Measurements from ENCODE around the gene HRH2.

HRH2 gene

GRCh38 chr5:175692996-175693710, 35.3 kb downstream of the HRH2 start:
- peaks cover 9 to 87% (median 57%) of the 10 kb centered on the region in 4 experiments for H3K4me1 ChIP-seq (ENCODE audit: control extremely low read depth in 1 of 4, control insufficient read depth in 4 of 4, insufficient read depth in 4 of 4, low read length in 3 of 4)
- CTCF ChIA-PET: interaction anchor here (1.3 to 1.5 kb wide), 2 partner anchors 12 to 15 kb away, joined by 3 to 4 read pairs; no protein-coding TSS in a partner anchor

GRCh38 chr5:175693741-175694140, 35.9 kb downstream of the HRH2 start:
- WGBS (ENCODE audit: insufficient coverage): 71% methylated on average over 3 of the region's 5 CpGs
- peaks cover 9 to 81% (median 57%) of the 10 kb centered on the region in 4 experiments for H3K4me1 ChIP-seq (ENCODE audit: control extremely low read depth in 1 of 4, control insufficient read depth in 4 of 4, insufficient read depth in 4 of 4, low read length in 3 of 4)
- H3K4me3 ChIP-seq (ENCODE audit: control insufficient read depth in 1 of 7, extremely low read depth in 1 of 7, insufficient read depth in 4 of 7, low read depth in 2 of 7, low read length in 6 of 7): no peak overlapping the region
- ChIA-PET CTCF (interaction anchor here (0.7 to 5.5 kb wide), 5 partner anchors 13 to 159 kb away, joined by 3 to 36 read pairs (median 3); no protein-coding TSS in a partner anchor), POLR2A (no interaction called here)
- DNase-seq: peak in 2 of 3 donors; percentile 10 to 13
- no peak overlapping the region for H3K27ac ChIP-seq (ENCODE audit: insufficient read depth in 1 of 2, low read depth in 1 of 2, low read length in 2 of 2, poor library complexity in 1 of 2, severe bottlenecking in 2 of 2)
- peaks cover 0 to 37% (median 0%) of the 10 kb centered on the region in 4 experiments for H3K36me3 ChIP-seq (ENCODE audit: control insufficient read depth in 4 of 4, insufficient read depth in 4 of 4, low read length in 3 of 4)
- no peaks in the 10 kb centered on the region for H3K9me3 ChIP-seq (ENCODE audit: control extremely low read depth in 1 of 5, control insufficient read depth in 4 of 5, insufficient read depth in 2 of 5, low read depth in 1 of 5, low read length in 4 of 5)
- H3K27me3 ChIP-seq (replicated peaks in 2 of 5; ENCODE audit: control insufficient read depth in 4 of 5, insufficient read depth in 5 of 5, low read length in 4 of 5): peaks cover 0 to 9% (median 0%) of the 10 kb centered on the region in 5 experiments

More at GRCh38 chr5:175692996-175693710, 35.3 kb downstream of the HRH2 start:
- DNase-seq: peak in 2 of 3 donors; percentile 14 to 29
- H3K27ac ChIP-seq (ENCODE audit: insufficient read depth in 1 of 2, low read depth in 1 of 2, low read length in 2 of 2, poor library complexity in 1 of 2, severe bottlenecking in 2 of 2): no peak overlapping the region
- 74% methylated on average over 11 of the region's 12 CpGs for WGBS (ENCODE audit: insufficient coverage)
- no peaks in the 10 kb centered on the region for H3K9me3 ChIP-seq (ENCODE audit: control extremely low read depth in 1 of 5, control insufficient read depth in 4 of 5, insufficient read depth in 2 of 5, low read depth in 1 of 5, low read length in 4 of 5)
- H3K27me3 ChIP-seq (replicated peaks in 2 of 5; ENCODE audit: control insufficient read depth in 4 of 5, insufficient read depth in 5 of 5, low read length in 4 of 5): peaks cover 0 to 14% (median 0%) of the 10 kb centered on the region in 5 experiments
- POLR2A ChIA-PET: no interaction called here
- no peak overlapping the region for H3K4me3 ChIP-seq (ENCODE audit: control insufficient read depth in 1 of 7, extremely low read depth in 1 of 7, insufficient read depth in 4 of 7, low read depth in 2 of 7, low read length in 6 of 7)
- H3K36me3 ChIP-seq (ENCODE audit: control insufficient read depth in 4 of 4, insufficient read depth in 4 of 4, low read length in 3 of 4): peaks cover 0 to 31% (median 0%) of the 10 kb centered on the region in 4 experiments

- peak overlapping the region in 1 of 7 experiments; percentile 28 for H3K4me3 ChIP-seq (ENCODE audit: control insufficient read depth in 1 of 7, extremely low read depth in 1 of 7, insufficient read depth in 4 of 7, low read depth in 2 of 7, low read length in 6 of 7)
- peaks cover 0 to 4% (median 0%) of the 10 kb centered on the region in 5 experiments for H3K27me3 ChIP-seq (replicated peaks in 2 of 5; ENCODE audit: control insufficient read depth in 4 of 5, insufficient read depth in 5 of 5, low read length in 4 of 5)
- H3K4me1 ChIP-seq (ENCODE audit: control extremely low read depth in 1 of 4, control insufficient read depth in 4 of 4, insufficient read depth in 4 of 4, low read length in 3 of 4): peaks cover 6 to 73% (median 49%) of the 10 kb centered on the region in 4 experiments
- POLR2A ChIA-PET: no interaction called here
- H3K36me3 ChIP-seq (ENCODE audit: control insufficient read depth in 4 of 4, insufficient read depth in 4 of 4, low read length in 3 of 4): peaks cover 0 to 41% (median 0%) of the 10 kb centered on the region in 4 experiments
- no peak overlapping the region for H3K27ac ChIP-seq (ENCODE audit: insufficient read depth in 1 of 2, low read depth in 1 of 2, low read length in 2 of 2, poor library complexity in 1 of 2, severe bottlenecking in 2 of 2)
- CTCF ChIA-PET: interaction anchor here (0.7 to 5.5 kb wide), 5 partner anchors 17 to 159 kb away, joined by 3 to 36 read pairs (median 3); no protein-coding TSS in a partner anchor
- H3K9me3 ChIP-seq (ENCODE audit: control extremely low read depth in 1 of 5, control insufficient read depth in 4 of 5, insufficient read depth in 2 of 5, low read depth in 1 of 5, low read length in 4 of 5): no peaks in the 10 kb centered on the region
- 83% methylated on average over 6 of the region's 13 CpGs for WGBS (ENCODE audit: insufficient coverage)
- peak; percentile 14 to 52 (median 45) for DNase-seq
Measured at GRCh38 chr5:175694371-175695160, 36.7 kb downstream of the HRH2 start.

GRCh38 chr5:175695161-175696126, 37.6 kb downstream of the HRH2 start:
- DNase-seq: no peak
- WGBS (ENCODE audit: insufficient coverage): 93% methylated on average over 12 of the region's 19 CpGs
- H3K9me3 ChIP-seq (ENCODE audit: control extremely low read depth in 1 of 5, control insufficient read depth in 4 of 5, insufficient read depth in 2 of 5, low read depth in 1 of 5, low read length in 4 of 5): no peaks in the 10 kb centered on the region
- peak overlapping the region in 1 of 7 experiments; percentile 28 for H3K4me3 ChIP-seq (ENCODE audit: control insufficient read depth in 1 of 7, extremely low read depth in 1 of 7, insufficient read depth in 4 of 7, low read depth in 2 of 7, low read length in 6 of 7)
- H3K27me3 ChIP-seq (replicated peaks in 2 of 5; ENCODE audit: control insufficient read depth in 4 of 5, insufficient read depth in 5 of 5, low read length in 4 of 5): peaks cover 0 to 2% (median 0%) of the 10 kb centered on the region in 5 experiments
- peaks cover 0 to 47% (median 0%) of the 10 kb centered on the region in 4 experiments for H3K36me3 ChIP-seq (ENCODE audit: control insufficient read depth in 4 of 4, insufficient read depth in 4 of 4, low read length in 3 of 4)
- CTCF ChIA-PET: interaction anchor here (1.0 to 5.5 kb wide), 3 partner anchors 22 to 160 kb away, joined by 5 to 36 read pairs (median 13); no protein-coding TSS in a partner anchor
- peaks cover 3 to 64% (median 46%) of the 10 kb centered on the region in 4 experiments for H3K4me1 ChIP-seq (ENCODE audit: control extremely low read depth in 1 of 4, control insufficient read depth in 4 of 4, insufficient read depth in 4 of 4, low read length in 3 of 4)
- no peak overlapping the region for H3K27ac ChIP-seq (ENCODE audit: insufficient read depth in 1 of 2, low read depth in 1 of 2, low read length in 2 of 2, poor library complexity in 1 of 2, severe bottlenecking in 2 of 2)
- POLR2A ChIA-PET: no interaction called here

- H3K36me3 ChIP-seq (ENCODE audit: control insufficient read depth in 4 of 4, insufficient read depth in 4 of 4, low read length in 3 of 4): peaks cover 0 to 51% (median 0%) of the 10 kb centered on the region in 4 experiments
- POLR2A ChIA-PET: no interaction called here
- CTCF ChIA-PET: interaction anchor here (0.8 to 5.5 kb wide), 9 partner anchors 11 to 164 kb away, joined by 3 to 36 read pairs (median 5); no protein-coding TSS in a partner anchor
Measured at GRCh38 chr5:175696139-175696854, 38.4 kb downstream of the HRH2 start.

DNA sequence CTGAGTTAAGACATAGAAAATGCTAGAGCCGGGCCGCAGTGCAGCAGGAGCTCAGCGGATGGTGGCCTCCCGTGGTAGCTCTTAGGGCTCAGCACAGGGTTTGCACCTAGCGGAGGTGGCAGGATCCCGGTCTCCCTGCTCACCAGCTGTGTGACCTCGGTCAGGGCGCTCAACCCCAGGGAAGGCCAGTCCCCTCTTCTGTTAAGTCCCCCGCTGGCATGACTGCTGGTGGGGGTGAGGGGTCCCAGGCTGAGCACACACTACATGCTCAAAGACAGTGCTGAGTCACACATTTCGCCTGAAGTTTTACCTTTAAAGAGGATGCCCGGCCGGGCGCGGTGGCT, 39.0 kb downstream of the HRH2 start:
- ChIA-PET POLR2A (interaction anchor here (0.6 kb wide), 1 partner anchor 167 kb away, joined by 3 read pairs; no protein-coding TSS in a partner anchor), CTCF (interaction anchor here (0.8 to 5.5 kb wide), 11 partner anchors 10 to 164 kb away, joined by 3 to 36 read pairs (median 4); no protein-coding TSS in a partner anchor)
- DNase-seq: no peak
- Histone ChIP-seq H3K36me3 (ENCODE audit: control insufficient read depth in 4 of 4, insufficient read depth in 4 of 4, low read length in 3 of 4) (peaks cover 0 to 56% (median 0%) of the 10 kb centered on the region in 4 experiments), H3K4me1 (ENCODE audit: control extremely low read depth in 1 of 4, control insufficient read depth in 4 of 4, insufficient read depth in 4 of 4, low read length in 3 of 4) (peaks cover 0 to 52% (median 38%) of the 10 kb centered on the region in 4 experiments), H3K27ac (ENCODE audit: insufficient read depth in 1 of 2, low read depth in 1 of 2, low read length in 2 of 2, poor library complexity in 1 of 2, severe bottlenecking in 2 of 2) (no peak overlapping the region), H3K27me3 (replicated peaks in 2 of 5; ENCODE audit: control insufficient read depth in 4 of 5, insufficient read depth in 5 of 5, low read length in 4 of 5) (no peaks in the 10 kb centered on the region), H3K9me3 (ENCODE audit: control extremely low read depth in 1 of 5, control insufficient read depth in 4 of 5, insufficient read depth in 2 of 5, low read depth in 1 of 5, low read length in 4 of 5) (no peaks in the 10 kb centered on the region), H3K4me3 (ENCODE audit: control insufficient read depth in 1 of 7, extremely low read depth in 1 of 7, insufficient read depth in 4 of 7, low read depth in 2 of 7, low read length in 6 of 7) (peak overlapping the region in 2 of 7 experiments; percentile 12 to 32)
- WGBS (ENCODE audit: insufficient coverage): 53% methylated on average over 9 of the region's 14 CpGs

More at GRCh38 chr5:175696139-175696854, 38.4 kb downstream of the HRH2 start:
- Histone ChIP-seq H3K9me3 (ENCODE audit: control extremely low read depth in 1 of 5, control insufficient read depth in 4 of 5, insufficient read depth in 2 of 5, low read depth in 1 of 5, low read length in 4 of 5) (no peaks in the 10 kb centered on the region), H3K4me1 (ENCODE audit: control extremely low read depth in 1 of 4, control insufficient read depth in 4 of 4, insufficient read depth in 4 of 4, low read length in 3 of 4) (peaks cover 0 to 55% (median 39%) of the 10 kb centered on the region in 4 experiments), H3K27me3 (replicated peaks in 2 of 5; ENCODE audit: control insufficient read depth in 4 of 5, insufficient read depth in 5 of 5, low read length in 4 of 5) (no peaks in the 10 kb centered on the region), H3K4me3 (ENCODE audit: control insufficient read depth in 1 of 7, extremely low read depth in 1 of 7, insufficient read depth in 4 of 7, low read depth in 2 of 7, low read length in 6 of 7) (peak overlapping the region in 2 of 7 experiments; percentile 12 to 19), H3K27ac (ENCODE audit: insufficient read depth in 1 of 2, low read depth in 1 of 2, low read length in 2 of 2, poor library complexity in 1 of 2, severe bottlenecking in 2 of 2) (no peak overlapping the region)
- DNase-seq: peak; percentile 78 to 85 (median 84)
- 43% methylated on average over 10 of the region's 16 CpGs for WGBS (ENCODE audit: insufficient coverage)

All from common myeloid progenitor, CD34-positive (primary cell).